Endothelial cell of umbilical vein (primary cell): ENCODE results near the gene MMP28. TPM values are rescaled to one million over a fixed set of nuclear protein-coding genes. Genes with fewer than 3 reads are reported as not detected.

ENCODE experiments used
- BruUV-seq: library from RNA; stranded (reverse); fragments of 400-500 nt; replicated peaks from 2 replicates; lab custom pipeline; 2021; lab: Mats Ljungman, UMichigan
- CTCF ChIA-PET: fragments of 300-600, 350-600 bp; sonication (Branson Sonifier 250); formaldehyde crosslinking; loops from one replicate; lab custom pipeline; 2021; ENCODE audit warnings: antibody characterized with exemption, inconsistent platforms; lab: Charles Lee
- POLR2A ChIA-PET: fragments of 300-600, 350-600 bp; sonication (Branson Sonifier 250); formaldehyde crosslinking; loops from one replicate; lab custom pipeline; 2021; ENCODE audit warnings: antibody characterized with exemption, inconsistent platforms; lab: Charles Lee
- DNase-seq: peaks from one replicate; pipeline ENCODE4 v3.0.0-alpha.2; 2011; ENCODE audit warnings: low read depth, low spot score
- FAIRE-seq: peaks from 2 replicates; lab custom pipeline; 2011; peaks lifted over from hg19 to GRCh38; lab: Jason Lieb, UNC
- H2AFZ ChIP-seq: 2 replicates; pipeline ENCODE4 v1.6.0; 2012; ENCODE audit warnings: low read depth, low read length, control low read depth, inconsistent platforms
- H3K27ac ChIP-seq: 2 replicates; pipeline ENCODE4 v1.5.1; 2011; ENCODE audit warnings: low read depth, mild to moderate bottlenecking, control low read depth, low read length, moderate library complexity; ENCODE audit not compliant: insufficient read depth
- H3K27me3 ChIP-seq, 2 experiments: 2 replicates each; pipeline versions ENCODE4 v1.6.0 to v1.6.1; 2011; ENCODE audit warnings: low read length in 2 of 2, mixed read lengths in 1 of 2; ENCODE audit not compliant: control insufficient read depth in 2 of 2, insufficient read depth in 2 of 2
- H3K36me3 ChIP-seq, 2 experiments: 2 replicates in 1 of 2; 3 replicates in 1 of 2; pipeline ENCODE4 v1.5.1; 2011; ENCODE audit warnings: low read length in 2 of 2, mild to moderate bottlenecking in 1 of 2, moderate library complexity in 1 of 2; ENCODE audit not compliant: control insufficient read depth in 2 of 2, insufficient read depth in 2 of 2; ENCODE audit errors: extremely low read depth in 1 of 2
- H3K4me1 ChIP-seq: 3 replicates; pipeline ENCODE4 v1.5.1; 2011; ENCODE audit warnings: mild to moderate bottlenecking, low read length; ENCODE audit not compliant: control insufficient read depth, insufficient read depth; ENCODE audit errors: extremely low read depth
- H3K4me2 ChIP-seq: 2 replicates; pipeline ENCODE4 v1.6.1; 2011; ENCODE audit warnings: low read length, control low read depth, mixed read lengths; ENCODE audit not compliant: insufficient read depth
- H3K4me3 ChIP-seq, 3 experiments: fragments of 200-600 bp in 1 of 3; sonication (generic), shearing (Covaris generic) in 1 of 3; replicated peaks in 1 of 3; 2 replicates each; pipeline ENCODE4 v1.5.1; 2011 to 2016; ENCODE audit warnings: control low read depth in 3 of 3, low read length in 3 of 3, mild to moderate bottlenecking in 2 of 3, inconsistent platforms in 1 of 3, low read depth in 1 of 3, moderate library complexity in 1 of 3; ENCODE audit not compliant: insufficient read depth in 1 of 3
- H3K79me2 ChIP-seq: 2 replicates; pipeline ENCODE4 v1.6.0; 2012; ENCODE audit warnings: low read length, inconsistent platforms; ENCODE audit not compliant: control insufficient read depth, insufficient read depth
- H3K9ac ChIP-seq: replicated peaks from 2 replicates; pipeline ENCODE3; 2011; ENCODE audit warnings: low read length, control low read depth; ENCODE audit not compliant: insufficient read depth; ENCODE audit errors: extremely low read depth
- H3K9me1 ChIP-seq: replicated peaks from 3 replicates; pipeline ENCODE4 v1.6.0; 2011; ENCODE audit warnings: mild to moderate bottlenecking, low read length; ENCODE audit not compliant: control insufficient read depth, insufficient read depth; ENCODE audit errors: extremely low read depth
- H3K9me3 ChIP-seq: replicated peaks from 2 replicates; pipeline ENCODE4 v1.5.1; 2012; ENCODE audit warnings: low read length, inconsistent platforms; ENCODE audit not compliant: control insufficient read depth, insufficient read depth
- H4K20me1 ChIP-seq: replicated peaks from 2 replicates; pipeline ENCODE3; 2011; ENCODE audit warnings: mild to moderate bottlenecking, low read length; ENCODE audit not compliant: control insufficient read depth, insufficient read depth; ENCODE audit errors: extremely low read depth
- EZH2 ChIP-seq: IDR thresholded peaks from 2 replicates; pipeline ENCODE4 v1.6.1; 2012; ENCODE audit warnings: borderline replicate concordance, low read depth, mild to moderate bottlenecking, moderate library complexity, low read length, inconsistent platforms; ENCODE audit not compliant: severe bottlenecking
- FOS ChIP-seq: IDR thresholded peaks from 2 replicates; pipeline ENCODE4 v1.6.1; 2011; ENCODE audit warnings: mild to moderate bottlenecking, low read length, moderate library complexity, borderline replicate concordance; ENCODE audit not compliant: insufficient read depth
- GATA2 ChIP-seq: IDR thresholded peaks from 2 replicates; pipeline ENCODE4 v1.7.0; 2011; ENCODE audit warnings: low read depth, mild to moderate bottlenecking, moderate library complexity, mixed read lengths, low read length; ENCODE audit not compliant: insufficient read length, insufficient read depth
- JUN ChIP-seq: IDR thresholded peaks from 2 replicates; pipeline ENCODE4 v1.6.1; 2011; ENCODE audit warnings: borderline replicate concordance, low read depth; ENCODE audit not compliant: insufficient read length, insufficient read depth
- MYC ChIP-seq: IDR thresholded peaks from one replicate; pipeline ENCODE4 v1.6.1; 2011; ENCODE audit warnings: mild to moderate bottlenecking, low read depth, low read length
- POLR2A ChIP-seq: IDR thresholded peaks from 2 replicates; pipeline ENCODE4 v1.6.1; 2012; ENCODE audit warnings: low read depth, mild to moderate bottlenecking, control low read depth, low read length
- POLR2AphosphoS5 ChIP-seq: IDR thresholded peaks from 2 replicates; pipeline ENCODE4 v1.6.1; 2012; ENCODE audit warnings: low read depth, mild to moderate bottlenecking, control low read depth, low read length, moderate library complexity; ENCODE audit not compliant: insufficient read depth
- dilution Hi-C: fragments of 300-500 bp; cut with MboI; formaldehyde crosslinking; loops from one replicate; pipeline ENCODE4 v1.15.0; 2019; ENCODE audit warnings: low sequenced_read_pairs; ENCODE audit not compliant: extremely low pct_ligation_motif_present
- intact Hi-C: fragments of 100-400 bp; cut with micrococcal nuclease; formaldehyde crosslinking; loops from one replicate; pipeline ENCODE4 v1.10.0; 2022
- polyA plus RNA-seq, 4 experiments: library from polyadenylated mRNA; depleted of rRNA in 3 of 4; stranded (reverse) in 3 of 4; unstranded in 1 of 4; fragments of >200 nt; gene quantifications; 2 replicates each; pipeline versions ENCODE4 v1.2.1 to v1.2.3, GENCODE V29; 2011 to 2012; ENCODE audit warnings: missing spikeins in 1 of 4
- total RNA-seq: library from RNA; stranded (reverse); gene quantifications from 2 replicates; pipeline ENCODE4 v1.2.3, GENCODE V29; 2021
- TF ChIP-seq, protein P1 (sequence below), 2 donors: IDR thresholded peaks; 1 replicate in 1 of 2; 2 replicates in 1 of 2; pipeline ENCODE4 v1.5.1; 2011; ENCODE audit warnings: low read length in 2 of 2, mild to moderate bottlenecking in 2 of 2, moderate library complexity in 2 of 2, control low read depth in 1 of 2, inconsistent platforms in 1 of 2, low read depth in 1 of 2; ENCODE audit not compliant: insufficient read depth in 1 of 2; ENCODE audit errors: extremely low read depth in 1 of 2
- TF ChIP-seq, protein P2 (sequence below): IDR thresholded peaks from 2 replicates; pipeline ENCODE4 v1.6.1; 2011; ENCODE audit not compliant: insufficient read depth, insufficient read length

MMP28 gene
- total and polyA plus RNA-seq, 2 donors (not counting 3 experiments of a cell fraction or from before 2014, with no cell fraction given), result 6.1 to 7.1 TPM

DNA sequence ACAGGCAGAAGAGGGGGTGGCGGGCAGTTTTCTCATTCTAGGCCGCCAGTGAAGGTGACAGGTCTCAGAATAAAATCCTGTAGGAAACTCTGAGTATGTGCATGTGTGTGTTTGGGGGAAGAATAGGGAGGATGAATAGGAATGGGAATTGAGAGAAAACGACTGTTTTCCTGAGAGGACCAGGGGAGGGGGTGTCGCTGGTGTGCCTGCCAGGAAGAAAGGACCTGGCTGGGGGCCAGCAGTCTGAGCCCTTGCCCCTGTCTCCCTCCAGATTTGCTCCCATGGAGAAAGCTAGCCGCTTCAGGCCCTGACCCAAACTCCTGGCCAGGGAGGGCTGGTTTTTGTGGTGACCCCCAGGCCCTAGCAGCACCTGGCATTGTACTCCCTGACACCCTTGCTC lies 20.4 kb downstream of the MMP28 start:
- Histone ChIP-seq H3K27ac (no peak overlapping the region), H3K9me1 (no peaks in the 10 kb centered on the region), H2AFZ (no peak overlapping the region), H3K79me2 (no peaks in the 10 kb centered on the region), H3K4me3 (no peak overlapping the region), H3K4me1 (peaks cover 5% of the 10 kb centered on the region), H3K9me3 (no peaks in the 10 kb centered on the region), H3K9ac (no peak overlapping the region), H3K4me2 (no peak overlapping the region), H4K20me1 (no peaks in the 10 kb centered on the region), H3K36me3 (no peaks in the 10 kb centered on the region), H3K27me3 (peaks cover 5 to 7% of the 10 kb centered on the region in 2 experiments)
- ChIA-PET POLR2A (no interaction called here), CTCF (interaction anchor here (0.8 to 5.3 kb wide), 4 partner anchors 8 to 27 kb away, joined by 3 to 34 read pairs (median 8); no protein-coding TSS in a partner anchor)
- no TSS peak for BruUV-seq
- FAIRE-seq (no peak), DNase-seq (no peak)
- TF ChIP-seq EZH2, result no peak
- TF ChIP-seq FOS, result no peak
- TF ChIP-seq JUN, result no peak
- TF ChIP-seq, protein P1, sequence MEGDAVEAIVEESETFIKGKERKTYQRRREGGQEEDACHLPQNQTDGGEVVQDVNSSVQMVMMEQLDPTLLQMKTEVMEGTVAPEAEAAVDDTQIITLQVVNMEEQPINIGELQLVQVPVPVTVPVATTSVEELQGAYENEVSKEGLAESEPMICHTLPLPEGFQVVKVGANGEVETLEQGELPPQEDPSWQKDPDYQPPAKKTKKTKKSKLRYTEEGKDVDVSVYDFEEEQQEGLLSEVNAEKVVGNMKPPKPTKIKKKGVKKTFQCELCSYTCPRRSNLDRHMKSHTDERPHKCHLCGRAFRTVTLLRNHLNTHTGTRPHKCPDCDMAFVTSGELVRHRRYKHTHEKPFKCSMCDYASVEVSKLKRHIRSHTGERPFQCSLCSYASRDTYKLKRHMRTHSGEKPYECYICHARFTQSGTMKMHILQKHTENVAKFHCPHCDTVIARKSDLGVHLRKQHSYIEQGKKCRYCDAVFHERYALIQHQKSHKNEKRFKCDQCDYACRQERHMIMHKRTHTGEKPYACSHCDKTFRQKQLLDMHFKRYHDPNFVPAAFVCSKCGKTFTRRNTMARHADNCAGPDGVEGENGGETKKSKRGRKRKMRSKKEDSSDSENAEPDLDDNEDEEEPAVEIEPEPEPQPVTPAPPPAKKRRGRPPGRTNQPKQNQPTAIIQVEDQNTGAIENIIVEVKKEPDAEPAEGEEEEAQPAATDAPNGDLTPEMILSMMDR (IDR thresholded peaks at IDR 0.05; ENCODE audit: extremely low read depth in 1 of 2, insufficient read depth in 1 of 2, low read depth in 1 of 2, low read length in 2 of 2), result no peak
- no peak for TF ChIP-seq MYC
- TF ChIP-seq, protein P2, sequence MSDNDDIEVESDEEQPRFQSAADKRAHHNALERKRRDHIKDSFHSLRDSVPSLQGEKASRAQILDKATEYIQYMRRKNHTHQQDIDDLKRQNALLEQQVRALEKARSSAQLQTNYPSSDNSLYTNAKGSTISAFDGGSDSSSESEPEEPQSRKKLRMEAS, result no peak
- no peak for TF ChIP-seq POLR2A
- TF ChIP-seq POLR2AphosphoS5, result no peak
- TF ChIP-seq GATA2, result no peak
- dilution Hi-C loops, result no loop called here
- intact Hi-C loops, result no loop called here
